Activated T-helper 17 cell treated with anti-CD3 and anti-CD28 coated beads, Interleukin-2, amount 50 U/mL, for 72 hours (primary cell): ENCODE results near the gene SIGLEC12. TPM values are rescaled to one million over a fixed set of nuclear protein-coding genes. Genes with fewer than 3 reads are reported as not detected.

Source experiments
- ATAC-seq: fragments of 150-1000 bp; cut with Tn5 transposase; replicated peaks from 2 replicates; pipeline ENCODE4 v1.10.0; 2021; ENCODE audit warnings: mild to moderate bottlenecking, moderate library complexity
- H3K27ac Mint-ChIP-seq: one replicate; pipeline ENCODE4 v1.8.0; 2022; ENCODE audit warnings: mixed read lengths
- H3K27me3 Mint-ChIP-seq: one replicate; pipeline ENCODE4 v1.8.0; 2022; ENCODE audit warnings: mixed read lengths
- H3K36me3 Mint-ChIP-seq: one replicate; pipeline ENCODE4 v1.8.0; 2022; ENCODE audit warnings: low read depth, mild to moderate bottlenecking, mixed read lengths
- H3K4me1 Mint-ChIP-seq: one replicate; pipeline ENCODE4 v1.8.0; 2022; ENCODE audit warnings: mixed read lengths
- H3K4me3 Mint-ChIP-seq: one replicate; pipeline ENCODE4 v1.8.0; 2022; ENCODE audit warnings: mild to moderate bottlenecking, mixed read lengths
- H3K9me3 Mint-ChIP-seq: one replicate; pipeline ENCODE4 v1.8.0; 2022; ENCODE audit warnings: mixed read lengths
- total RNA-seq, 2 donors: library from RNA; stranded (reverse); gene quantifications; one replicate each; pipeline ENCODE4 v1.2.3, GENCODE V29; 2022

The SIGLEC12 gene
- total RNA-seq, 2 donors from 2014 or later, result 0.22 to 0.34 TPM

GRCh38 chr19:51479531-51480331 is 21.9 kb downstream of the SIGLEC12 start:
- ATAC-seq, result peak; percentile 98
- peak overlapping the region; percentile 1 for H3K27ac Mint-ChIP-seq
- H3K27me3 Mint-ChIP-seq, result peaks cover 18% of the 10 kb centered on the region
- no peaks in the 10 kb centered on the region for H3K9me3 Mint-ChIP-seq
- peak overlapping the region; percentile 20 for H3K4me3 Mint-ChIP-seq
- H3K36me3 Mint-ChIP-seq, result no peaks in the 10 kb centered on the region
- peaks cover 14% of the 10 kb centered on the region for H3K4me1 Mint-ChIP-seq

GRCh38 chr19:51478381-51479234 is 23.0 kb downstream of the SIGLEC12 start, which contains the start of gene CEACAM18:
CEACAM18 (plus strand) TSS chr19:51478539.
- Mint-ChIP-seq H3K4me3 (no peak within 1 kb of the TSS), H3K36me3 (no peaks in the 10 kb centered on the region), H3K27me3 (peaks cover 18% of the 10 kb centered on the region), H3K4me1 (peaks cover 14% of the 10 kb centered on the region), H3K27ac (no peak within 1 kb of the TSS), H3K9me3 (no peaks in the 10 kb centered on the region)
- no peak for ATAC-seq

- H3K36me3 Mint-ChIP-seq, result no peaks in the 10 kb centered on the region
- H3K4me1 Mint-ChIP-seq, result peaks cover 21% of the 10 kb centered on the region
- H3K27me3 Mint-ChIP-seq, result peaks cover 18% of the 10 kb centered on the region
- no peaks in the 10 kb centered on the region for H3K9me3 Mint-ChIP-seq
- no peak overlapping the region for H3K4me3 Mint-ChIP-seq
- H3K27ac Mint-ChIP-seq, result no peak overlapping the region
- ATAC-seq, result no peak
Observed at GRCh38 chr19:51477344-51477743, 24.3 kb downstream of the SIGLEC12 start.

- ATAC-seq, result no peak
- Mint-ChIP-seq H3K4me3 (no peak overlapping the region), H3K9me3 (no peaks in the 10 kb centered on the region), H3K27ac (no peak overlapping the region), H3K4me1 (peaks cover 21% of the 10 kb centered on the region), H3K36me3 (no peaks in the 10 kb centered on the region), H3K27me3 (peaks cover 18% of the 10 kb centered on the region)
Observed at GRCh38 chr19:51476164-51476563, 25.4 kb downstream of the SIGLEC12 start.

- Mint-ChIP-seq H3K9me3 (no peaks in the 10 kb centered on the region), H3K4me1 (peaks cover 7% of the 10 kb centered on the region)
- ATAC-seq, result peak; percentile 90
Observed at GRCh38 chr19:51473009-51473707, 28.4 kb downstream of the SIGLEC12 start.

GRCh38 chr19:51472607-51473006 is 29.0 kb downstream of the SIGLEC12 start:
- H3K36me3 Mint-ChIP-seq, result no peaks in the 10 kb centered on the region
- H3K4me3 Mint-ChIP-seq, result no peak overlapping the region
- ATAC-seq, result peak; percentile 43
- H3K27ac Mint-ChIP-seq, result peak overlapping the region; percentile 6
- H3K4me1 Mint-ChIP-seq, result peaks cover 7% of the 10 kb centered on the region
- no peaks in the 10 kb centered on the region for H3K9me3 Mint-ChIP-seq
- peaks cover 14% of the 10 kb centered on the region for H3K27me3 Mint-ChIP-seq

More at GRCh38 chr19:51473009-51473707, 28.4 kb downstream of the SIGLEC12 start:
- no peak overlapping the region for H3K4me3 Mint-ChIP-seq
- no peaks in the 10 kb centered on the region for H3K36me3 Mint-ChIP-seq
- peaks cover 11% of the 10 kb centered on the region for H3K27me3 Mint-ChIP-seq
- H3K27ac Mint-ChIP-seq, result peak overlapping the region; percentile 6

- Mint-ChIP-seq H3K36me3 (no peaks in the 10 kb centered on the region), H3K27ac (no peak overlapping the region), H3K4me3 (no peak overlapping the region), H3K9me3 (no peaks in the 10 kb centered on the region), H3K27me3 (peaks cover 13% of the 10 kb centered on the region), H3K4me1 (peaks cover 7% of the 10 kb centered on the region)
- ATAC-seq, result no peak
Observed at GRCh38 chr19:51471527-51471926, 30.1 kb downstream of the SIGLEC12 start.

- no peak for ATAC-seq
- Mint-ChIP-seq H3K9me3 (no peaks in the 10 kb centered on the region), H3K4me1 (peaks cover 7% of the 10 kb centered on the region), H3K27me3 (peaks cover 16% of the 10 kb centered on the region), H3K36me3 (no peaks in the 10 kb centered on the region), H3K27ac (no peak overlapping the region), H3K4me3 (no peak overlapping the region)
Observed at GRCh38 chr19:51470966-51471365, 30.6 kb downstream of the SIGLEC12 start.

- peaks cover 7% of the 10 kb centered on the region for H3K4me1 Mint-ChIP-seq
- H3K36me3 Mint-ChIP-seq, result no peaks in the 10 kb centered on the region
- ATAC-seq, result no peak
- no peaks in the 10 kb centered on the region for H3K9me3 Mint-ChIP-seq
- no peak overlapping the region for H3K4me3 Mint-ChIP-seq
- peaks cover 22% of the 10 kb centered on the region for H3K27me3 Mint-ChIP-seq
- H3K27ac Mint-ChIP-seq, result no peak overlapping the region
Observed at GRCh38 chr19:51469629-51470028, 32.0 kb downstream of the SIGLEC12 start.

- H3K36me3 Mint-ChIP-seq, result no peaks in the 10 kb centered on the region
Observed at GRCh38 chr19:51469162-51469561, 32.4 kb downstream of the SIGLEC12 start.

GRCh38 chr19:51468545-51468920 is 33.1 kb downstream of the SIGLEC12 start:
- Mint-ChIP-seq H3K27me3 (peaks cover 23% of the 10 kb centered on the region), H3K4me1 (peaks cover 7% of the 10 kb centered on the region), H3K27ac (no peak overlapping the region), H3K9me3 (no peaks in the 10 kb centered on the region), H3K36me3 (no peaks in the 10 kb centered on the region), H3K4me3 (no peak overlapping the region)
- ATAC-seq, result no peak

More at GRCh38 chr19:51469162-51469561, 32.4 kb downstream of the SIGLEC12 start:
- Mint-ChIP-seq H3K9me3 (no peaks in the 10 kb centered on the region), H3K27me3 (peaks cover 22% of the 10 kb centered on the region), H3K27ac (no peak overlapping the region), H3K4me3 (no peak overlapping the region), H3K4me1 (peaks cover 7% of the 10 kb centered on the region)
- ATAC-seq, result no peak

- H3K27ac Mint-ChIP-seq, result no peak overlapping the region
- no peak overlapping the region for H3K4me3 Mint-ChIP-seq
- no peaks in the 10 kb centered on the region for H3K9me3 Mint-ChIP-seq
- no peaks in the 10 kb centered on the region for H3K36me3 Mint-ChIP-seq
- H3K4me1 Mint-ChIP-seq, result peaks cover 6% of the 10 kb centered on the region
- peaks cover 23% of the 10 kb centered on the region for H3K27me3 Mint-ChIP-seq
- no peak for ATAC-seq
Observed at GRCh38 chr19:51467864-51468544, 33.6 kb downstream of the SIGLEC12 start.

GRCh38 chr19:51466723-51467122 is 34.9 kb downstream of the SIGLEC12 start:
- no peak for ATAC-seq
- Mint-ChIP-seq H3K27me3 (peaks cover 19% of the 10 kb centered on the region), H3K9me3 (no peaks in the 10 kb centered on the region), H3K36me3 (no peaks in the 10 kb centered on the region), H3K4me1 (no peaks in the 10 kb centered on the region), H3K4me3 (no peak overlapping the region), H3K27ac (no peak overlapping the region)
